ENCODE data around the gene HOOK2.
A peak's percentile ranks its signal among the peaks of the same experiment; 100 is the strongest.

Gene HOOK2

GRCh38 chr19:12782424-12783290 is 7.3 kb upstream of the HOOK2 start (continued):
- TF ChIP-seq YY1 (tag by site-specific recombination; IDR thresholded peaks at IDR 0.05) (no peak), ZNF214 (tag by site-specific recombination; IDR thresholded peaks at IDR 0.05; ENCODE audit: borderline replicate concordance) (no peak), HIC1 (tag by site-specific recombination; IDR thresholded peaks at IDR 0.05) (peak; percentile 45), SALL2 (tag by site-specific recombination; IDR thresholded peaks at IDR 0.05; ENCODE audit: borderline replicate concordance) (no peak), KLF17 (tag by site-specific recombination; IDR thresholded peaks at IDR 0.05) (peak; percentile 83), ZNF639 (tag by site-specific recombination; IDR thresholded peaks at IDR 0.05) (0 out of 2 replicates have a peak, but pooled peaks have one; percentile 56), ZNF529 (tag by site-specific recombination; IDR thresholded peaks at IDR 0.05; ENCODE audit: insufficient replicate concordance) (no peak), ZNF24 (tag by site-specific recombination; IDR thresholded peaks at IDR 0.05) (0 out of 2 replicates have a peak, but pooled peaks have one; percentile 37), ZFP3 (tag by site-specific recombination; IDR thresholded peaks at IDR 0.05; ENCODE audit: low read depth) (no peak), ZNF580 (tag by site-specific recombination; IDR thresholded peaks at IDR 0.05) (no peak)

GRCh38 chr19:12782174-12782423 is 6.7 kb upstream of the HOOK2 start:
- POLR2A ChIA-PET = interaction anchor here (1.2 to 2.7 kb wide), 3 partner anchors 8 to 42 kb away, joined by 4 to 33 read pairs (median 4); partner anchors contain the start of gene JUNB
- no peak overlapping the region; the same call in 1 of the 2 replicates for H3K27ac ChIP-seq (ENCODE audit: extremely low read depth, low read depth, low read length)
- CTCF ChIA-PET = interaction anchor here (0.7 to 11.4 kb wide), 3 partner anchors 9 to 16 kb away, joined by 3 to 234 read pairs (median 6); partner anchors contain the start of genes JUNB, PRDX2 and THSD8
- H3K4me3 ChIP-seq (ENCODE audit: low read depth, low read length) = peak overlapping the region; percentile 47
- TF ChIP-seq ZNF18 (tag by site-specific recombination; IDR thresholded peaks at IDR 0.05) (no peak), PRDM6 (tag by site-specific recombination; IDR thresholded peaks at IDR 0.05) (no peak), ZNF146 (tag by site-specific recombination; IDR thresholded peaks at IDR 0.05) (0 out of 2 replicates have a peak, but pooled peaks have one; percentile 21), ZBTB7A (tag by site-specific recombination; IDR thresholded peaks at IDR 0.05; ENCODE audit: low read depth) (peak; percentile 23), ZNF843 (tag by site-specific recombination; IDR thresholded peaks at IDR 0.05) (peak; percentile 28), WT1 (tag by site-specific recombination; IDR thresholded peaks at IDR 0.05) (no peak), ZNF280C (tag by site-specific recombination; IDR thresholded peaks at IDR 0.05) (no peak), ZSCAN30 (tag by site-specific recombination; IDR thresholded peaks at IDR 0.05) (no peak)
- no peaks in the 10 kb centered on the region for H3K9me3 ChIP-seq (ENCODE audit: control insufficient read depth, insufficient read depth, low read depth, low read length)
- H3K36me3 ChIP-seq (ENCODE audit: control insufficient read depth in 2 of 2, insufficient read depth in 1 of 2, low read length in 2 of 2) = no peaks in the 10 kb centered on the region
- peaks cover 6% of the 10 kb centered on the region; the same call in 1 of the 2 replicates for H3K4me1 ChIP-seq (ENCODE audit: control insufficient read depth, insufficient read depth, low read length)

Measured in HEK293 (cell line).